SK-N-SH treated with all-trans-retinoic acid at 6 μM for 48 hours (cell line): Measurements from ENCODE around the gene NTM.

Source experiments
- ARNTL ChIP-seq: fragments of 450-650 bp; formaldehyde crosslinking; IDR thresholded peaks from 2 replicates; pipeline ENCODE4 v1.5.0; 2020; ENCODE audit warnings: low read depth, mild to moderate bottlenecking, moderate library complexity, borderline replicate concordance
- CSDC2 ChIP-seq: fragments of 250-450 bp; sonication (Bioruptor Pico); IDR thresholded peaks from 2 replicates; pipeline ENCODE4 v1.5.0; 2020; ENCODE audit warnings: mild to moderate bottlenecking, moderate library complexity
- ESRRG ChIP-seq: fragments of 250-450 bp; sonication (Bioruptor Pico); IDR thresholded peaks from 2 replicates; pipeline ENCODE4 v1.6.1; 2021; ENCODE audit warnings: mild to moderate bottlenecking
- ISL1 ChIP-seq: fragments of 250-450 bp; sonication (Bioruptor Pico); IDR thresholded peaks from 2 replicates; pipeline ENCODE4 v2.1.2; 2022; ENCODE audit warnings: mild to moderate bottlenecking, moderate library complexity
- OSR1 ChIP-seq: fragments of 250-450 bp; sonication (Bioruptor Pico); IDR thresholded peaks from 2 replicates; pipeline ENCODE4 v1.8.0; 2022; ENCODE audit warnings: moderate library complexity, mild to moderate bottlenecking, inconsistent platforms
- PPARA ChIP-seq: fragments of 250-450 bp; sonication (Bioruptor Pico); IDR thresholded peaks from 2 replicates; pipeline ENCODE4 v1.5.0; 2020; ENCODE audit warnings: mild to moderate bottlenecking, borderline replicate concordance
- SNAI2 ChIP-seq: fragments of 250-450 bp; sonication (Bioruptor Pico); IDR thresholded peaks from 2 replicates; pipeline ENCODE4 v1.5.0; 2020; ENCODE audit warnings: mild to moderate bottlenecking, moderate library complexity
- TCF4 ChIP-seq: fragments of 250-450 bp; sonication (Bioruptor Pico); IDR thresholded peaks from 2 replicates; pipeline ENCODE4 v1.8.0; 2021; ENCODE audit warnings: mild to moderate bottlenecking, moderate library complexity, borderline replicate concordance
- ZC3H10 ChIP-seq: fragments of 250-450 bp; sonication (Bioruptor Pico); IDR thresholded peaks from 2 replicates; pipeline ENCODE4 v1.5.1; 2021; ENCODE audit warnings: mild to moderate bottlenecking, moderate library complexity
- ZFP3 ChIP-seq: fragments of 250-450 bp; sonication (Bioruptor Pico); IDR thresholded peaks from 2 replicates; pipeline ENCODE4 v1.5.0; 2020; ENCODE audit warnings: mild to moderate bottlenecking, moderate library complexity
- ZFP30 ChIP-seq: fragments of 450-650 bp; formaldehyde crosslinking; IDR thresholded peaks from 2 replicates; pipeline ENCODE4 v1.5.0; 2022; ENCODE audit warnings: mild to moderate bottlenecking, moderate library complexity
- ZNF565 ChIP-seq: fragments of 450-650 bp; formaldehyde crosslinking; conservative IDR thresholded peaks from 2 replicates; pipeline ENCODE4 v1.5.0; 2020; ENCODE audit warnings: low read depth, mild to moderate bottlenecking, moderate library complexity
- TF ChIP-seq, protein P1 (sequence below): fragments of 250-450 bp; sonication (Bioruptor Pico); IDR thresholded peaks from 2 replicates; pipeline ENCODE4 v1.8.0; 2020; ENCODE audit warnings: mild to moderate bottlenecking, moderate library complexity, borderline replicate concordance
- TF ChIP-seq, protein P2 (sequence below): fragments of 250-450 bp; sonication (Bioruptor Pico); IDR thresholded peaks from 2 replicates; pipeline ENCODE4 v1.5.1; 2020; ENCODE audit warnings: low read depth, mild to moderate bottlenecking, moderate library complexity

DNA sequence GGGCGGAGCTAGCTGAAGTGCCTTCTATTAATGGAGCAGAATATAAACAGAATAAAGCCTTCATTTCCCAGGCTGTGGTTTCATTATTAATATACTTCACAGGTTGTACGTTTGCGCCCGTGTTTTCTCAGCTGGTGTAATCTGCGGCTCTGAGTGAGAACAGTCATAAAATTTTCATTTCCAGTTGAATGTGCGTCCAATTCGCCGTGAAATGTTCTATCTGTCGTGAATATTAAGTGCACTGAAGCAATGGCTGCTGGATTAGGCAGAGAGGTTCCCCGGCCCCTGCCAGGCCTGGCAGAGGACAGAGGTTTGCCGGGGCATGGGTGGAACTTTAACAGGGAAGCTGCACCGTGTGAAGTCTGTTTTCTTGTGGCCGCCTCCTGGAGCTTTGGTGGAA is 874.4 kb downstream of the NTM start:
- TF ChIP-seq PPARA (CRISPR knock-in tag) (no peak), ISL1 (CRISPR knock-in tag) (no peak), ZFP3 (CRISPR knock-in tag) (no peak), ESRRG (CRISPR knock-in tag) (no peak), CSDC2 (CRISPR knock-in tag) (no peak), ZFP30 (CRISPR knock-in tag) (no peak), ZNF565 (no peak), ZC3H10 (CRISPR knock-in tag) (no peak), TCF4 (CRISPR knock-in tag) (no peak), OSR1 (CRISPR knock-in tag) (no peak), ARNTL (CRISPR knock-in tag) (no peak), SNAI2 (CRISPR knock-in tag) (no peak)
- TF ChIP-seq, protein P1, sequence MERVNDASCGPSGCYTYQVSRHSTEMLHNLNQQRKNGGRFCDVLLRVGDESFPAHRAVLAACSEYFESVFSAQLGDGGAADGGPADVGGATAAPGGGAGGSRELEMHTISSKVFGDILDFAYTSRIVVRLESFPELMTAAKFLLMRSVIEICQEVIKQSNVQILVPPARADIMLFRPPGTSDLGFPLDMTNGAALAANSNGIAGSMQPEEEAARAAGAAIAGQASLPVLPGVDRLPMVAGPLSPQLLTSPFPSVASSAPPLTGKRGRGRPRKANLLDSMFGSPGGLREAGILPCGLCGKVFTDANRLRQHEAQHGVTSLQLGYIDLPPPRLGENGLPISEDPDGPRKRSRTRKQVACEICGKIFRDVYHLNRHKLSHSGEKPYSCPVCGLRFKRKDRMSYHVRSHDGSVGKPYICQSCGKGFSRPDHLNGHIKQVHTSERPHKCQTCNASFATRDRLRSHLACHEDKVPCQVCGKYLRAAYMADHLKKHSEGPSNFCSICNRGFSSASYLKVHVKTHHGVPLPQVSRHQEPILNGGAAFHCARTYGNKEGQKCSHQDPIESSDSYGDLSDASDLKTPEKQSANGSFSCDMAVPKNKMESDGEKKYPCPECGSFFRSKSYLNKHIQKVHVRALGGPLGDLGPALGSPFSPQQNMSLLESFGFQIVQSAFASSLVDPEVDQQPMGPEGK: no peak
- TF ChIP-seq, protein P2, sequence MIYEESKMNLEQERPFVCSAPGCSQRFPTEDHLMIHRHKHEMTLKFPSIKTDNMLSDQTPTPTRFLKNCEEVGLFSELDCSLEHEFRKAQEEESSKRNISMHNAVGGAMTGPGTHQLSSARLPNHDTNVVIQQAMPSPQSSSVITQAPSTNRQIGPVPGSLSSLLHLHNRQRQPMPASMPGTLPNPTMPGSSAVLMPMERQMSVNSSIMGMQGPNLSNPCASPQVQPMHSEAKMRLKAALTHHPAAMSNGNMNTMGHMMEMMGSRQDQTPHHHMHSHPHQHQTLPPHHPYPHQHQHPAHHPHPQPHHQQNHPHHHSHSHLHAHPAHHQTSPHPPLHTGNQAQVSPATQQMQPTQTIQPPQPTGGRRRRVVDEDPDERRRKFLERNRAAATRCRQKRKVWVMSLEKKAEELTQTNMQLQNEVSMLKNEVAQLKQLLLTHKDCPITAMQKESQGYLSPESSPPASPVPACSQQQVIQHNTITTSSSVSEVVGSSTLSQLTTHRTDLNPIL (CRISPR knock-in tag): no peak
